ENCODE results near the gene SUMO4.

GRCh38 chr6:149437212-149437611 lies 37.1 kb downstream of the SUMO4 start:
- TF ChIP-seq CTCF (IDR thresholded peaks at IDR 0.05) (no peak), POLR2A (IDR thresholded peaks at IDR 0.05) (no peak)
